DOHH2 (cell line): ENCODE measurements around the gene SMARCC1.

Source experiments
- H3F3A ChIP-seq: fragments of 200-600 bp; sonication (generic), shearing (Covaris generic); 2 replicates; pipeline ENCODE4 v1.6.0; 2016; ENCODE audit warnings: antibody characterized with exemption, mild to moderate bottlenecking; ENCODE audit not compliant: control insufficient read depth, insufficient read depth
- H3K27ac ChIP-seq: fragments of 200-600 bp; sonication (generic); 2 replicates; pipeline ENCODE4 v1.5.1; 2014; ENCODE audit warnings: low read depth, mild to moderate bottlenecking, low read length, moderate library complexity
- H3K27me3 ChIP-seq: fragments of 200-600 bp; sonication (generic); 2 replicates; pipeline ENCODE4 v1.6.1; 2014; ENCODE audit warnings: mild to moderate bottlenecking, low read length, mixed read lengths; ENCODE audit not compliant: control insufficient read depth
- H3K36me3 ChIP-seq: fragments of 200-600 bp; sonication (generic); 2 replicates; pipeline ENCODE4 v1.6.1; 2014; ENCODE audit warnings: mild to moderate bottlenecking, low read length, moderate library complexity, mixed read lengths; ENCODE audit not compliant: control insufficient read depth
- H3K4me1 ChIP-seq: fragments of 200-600 bp; sonication (generic); 2 replicates; pipeline ENCODE4 v1.6.1; 2014; ENCODE audit warnings: mild to moderate bottlenecking, low read length, mixed read lengths; ENCODE audit not compliant: control insufficient read depth
- H3K4me2 ChIP-seq: fragments of 200-600 bp; sonication (generic); 2 replicates; pipeline ENCODE4 v1.6.0; 2014; ENCODE audit warnings: mild to moderate bottlenecking, low read length, moderate library complexity
- H3K4me3 ChIP-seq: fragments of 200-600 bp; sonication (generic); 2 replicates; pipeline ENCODE4 v1.5.1; 2014; ENCODE audit warnings: mild to moderate bottlenecking, low read length, mixed read lengths
- H3K79me2 ChIP-seq: fragments of 200-600 bp; sonication (generic); 2 replicates; pipeline ENCODE4 v1.6.1; 2014; ENCODE audit warnings: mild to moderate bottlenecking, low read length, mixed read lengths; ENCODE audit not compliant: control insufficient read depth
- H3K9me2 ChIP-seq: fragments of 200-600 bp; sonication (generic); replicated peaks from 2 replicates; pipeline ENCODE4 v1.6.1; 2014; ENCODE audit warnings: mild to moderate bottlenecking, low read length, mixed read lengths; ENCODE audit not compliant: control insufficient read depth
- H3K9me3 ChIP-seq: fragments of 200-600 bp; sonication (generic); 2 replicates; pipeline ENCODE4 v1.6.1; 2014; ENCODE audit warnings: antibody characterized with exemption, low read length, mixed read lengths; ENCODE audit not compliant: control insufficient read depth, insufficient read depth
- H4K20me1 ChIP-seq: fragments of 200-600 bp; sonication (generic); 2 replicates; pipeline ENCODE4 v1.6.0; 2014; ENCODE audit warnings: low read depth, mild to moderate bottlenecking, antibody characterized with exemption, low read length, moderate library complexity; ENCODE audit not compliant: control insufficient read depth, insufficient read depth
- CTCF ChIP-seq: fragments of 200-600 bp; sonication (generic); IDR thresholded peaks from one replicate; pipeline ENCODE4 v1.5.1; 2014; ENCODE audit warnings: antibody characterized with exemption, mild to moderate bottlenecking, low read depth, low read length; ENCODE audit not compliant: poor library complexity, severe bottlenecking
- EZH2phosphoT487 ChIP-seq: fragments of 200-600 bp; sonication (generic); IDR thresholded peaks from 2 replicates; pipeline ENCODE4 v1.6.1; 2017; ENCODE audit warnings: borderline replicate concordance, mild to moderate bottlenecking, antibody characterized with exemption, low read length, moderate library complexity, mixed read lengths

SMARCC1 gene

DNA sequence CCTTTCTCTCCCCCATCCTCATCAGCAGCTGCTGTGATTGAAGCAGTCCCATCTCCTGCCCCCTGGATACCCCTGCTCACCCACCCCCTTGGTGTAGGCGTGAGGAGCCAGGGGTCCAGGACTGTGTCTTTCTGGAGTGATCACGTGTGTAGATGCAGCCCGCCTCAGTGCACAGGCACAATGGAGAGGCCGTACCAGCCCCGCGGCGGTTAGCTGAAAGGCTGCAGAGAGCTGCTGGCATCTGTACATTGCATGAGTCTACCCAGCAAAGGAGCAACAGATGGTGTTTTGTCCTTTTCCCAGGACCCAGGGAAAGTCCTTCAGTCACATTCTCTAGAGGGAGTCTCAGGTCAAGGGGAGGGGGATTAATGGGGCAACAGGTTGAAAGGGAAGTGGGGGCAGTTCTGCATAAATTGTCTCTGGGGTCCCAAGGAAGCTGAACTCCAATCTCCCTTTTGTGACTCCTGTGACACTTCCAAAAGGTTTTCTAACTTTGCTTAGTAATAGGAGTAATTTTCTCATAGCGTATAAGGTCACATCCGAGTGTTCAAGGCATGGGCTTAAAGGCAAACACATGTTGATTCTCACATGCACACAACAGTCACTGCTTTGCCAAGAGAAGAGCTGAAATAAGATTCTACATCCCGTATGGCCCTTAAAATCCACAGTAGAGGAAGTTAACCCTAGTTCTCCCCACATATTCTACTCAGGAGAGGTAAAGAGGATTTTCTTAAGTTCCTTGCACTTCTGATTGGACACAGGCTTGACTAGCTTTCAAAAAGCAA is 210.1 kb downstream of the SMARCC1 start:
- Histone ChIP-seq H3K27me3 (peaks cover 28% of the 10 kb centered on the region), H3K4me1 (no peaks in the 10 kb centered on the region)
- TF ChIP-seq CTCF (no peak), EZH2phosphoT487 (no peak)

DNA sequence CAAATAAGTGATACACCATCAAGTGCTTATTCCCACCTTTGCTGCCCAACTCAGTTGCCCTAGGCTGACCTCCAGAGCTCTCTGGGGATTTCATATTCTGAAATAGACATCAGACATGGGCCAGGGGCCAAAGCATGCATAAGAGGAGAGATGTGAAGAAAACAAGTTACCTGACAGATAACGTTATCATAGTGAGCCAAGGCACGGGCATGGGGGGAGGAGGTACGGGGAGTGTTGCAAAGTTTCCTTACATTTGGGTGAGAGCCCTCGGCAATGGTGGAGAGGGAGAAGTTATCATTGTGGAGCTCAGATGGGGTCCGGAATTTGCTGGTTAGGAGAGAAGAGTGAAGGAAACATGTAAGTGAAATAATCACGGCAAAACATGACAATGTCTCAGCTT is 212.8 kb downstream of the SMARCC1 start:
- H3K4me2 ChIP-seq, result no peak overlapping the region
- no peak for TF ChIP-seq CTCF
- no peak for TF ChIP-seq EZH2phosphoT487

More for the DNA sequence above, 210.1 kb downstream of the SMARCC1 start:
- no peaks in the 10 kb centered on the region for H4K20me1 ChIP-seq
- no peaks in the 10 kb centered on the region for H3K9me3 ChIP-seq
- H3K9me2 ChIP-seq, result no peaks in the 10 kb centered on the region
- no peaks in the 10 kb centered on the region for H3K36me3 ChIP-seq
- no peak overlapping the region for H3K27ac ChIP-seq
- H3F3A ChIP-seq, result no peaks in the 10 kb centered on the region
- H3K4me2 ChIP-seq, result no peak overlapping the region
- H3K4me3 ChIP-seq, result no peak overlapping the region
- H3K79me2 ChIP-seq, result no peaks in the 10 kb centered on the region

GRCh38 chr3:47567149-47567548 is 214.5 kb downstream of the SMARCC1 start:
- H3K9me3 ChIP-seq, result no peaks in the 10 kb centered on the region
- H3K4me1 ChIP-seq, result no peaks in the 10 kb centered on the region
- peaks cover 20% of the 10 kb centered on the region for H3K27me3 ChIP-seq
- H3K4me3 ChIP-seq, result no peak overlapping the region
- no peak for TF ChIP-seq CTCF
- no peaks in the 10 kb centered on the region for H3K79me2 ChIP-seq
- no peak overlapping the region for H3K27ac ChIP-seq
- no peaks in the 10 kb centered on the region for H4K20me1 ChIP-seq
- H3K9me2 ChIP-seq, result no peaks in the 10 kb centered on the region
- H3F3A ChIP-seq, result no peaks in the 10 kb centered on the region
- no peak overlapping the region for H3K4me2 ChIP-seq
- no peaks in the 10 kb centered on the region for H3K36me3 ChIP-seq

More for the DNA sequence above, 212.8 kb downstream of the SMARCC1 start:
- H3K27me3 ChIP-seq, result peaks cover 33% of the 10 kb centered on the region
- no peaks in the 10 kb centered on the region for H3F3A ChIP-seq
- H3K4me3 ChIP-seq, result no peak overlapping the region
- H3K36me3 ChIP-seq, result no peaks in the 10 kb centered on the region
- no peaks in the 10 kb centered on the region for H3K4me1 ChIP-seq
- H3K9me3 ChIP-seq, result no peaks in the 10 kb centered on the region
- no peaks in the 10 kb centered on the region for H3K79me2 ChIP-seq
- H3K9me2 ChIP-seq, result no peaks in the 10 kb centered on the region
- no peak overlapping the region for H3K27ac ChIP-seq
- H4K20me1 ChIP-seq, result no peaks in the 10 kb centered on the region
